OCI-LY7 (cell line): ENCODE data around the gene RPRD1B. TPM values are rescaled to one million over a fixed set of nuclear protein-coding genes. Genes with fewer than 3 reads are reported as not detected.

Source experiments
- BruUV-seq: library from RNA; stranded (reverse); fragments of 400-500 nt; replicated peaks from 2 replicates; lab custom pipeline; 2021; lab: Mats Ljungman, UMichigan
- CTCF ChIA-PET: fragments of 300-600 bp; sonication (Branson Sonifier 250); formaldehyde crosslinking; loops from one replicate; lab custom pipeline; 2022; ENCODE audit warnings: antibody characterized with exemption; ENCODE audit not compliant: unreplicated experiment; lab: Charles Lee
- POLR2A ChIA-PET: fragments of 300-600 bp; sonication (Branson Sonifier 250); formaldehyde crosslinking; loops from one replicate; lab custom pipeline; 2022; ENCODE audit warnings: antibody characterized with exemption; lab: Charles Lee
- DNase-seq: peaks from one replicate; pipeline ENCODE4 v3.0.0-alpha.2; 2015; ENCODE audit warnings: low spot score
- H2AFZ ChIP-seq: fragments of 200-600 bp; sonication (generic), shearing (Covaris generic); 2 replicates; pipeline ENCODE4 v1.6.1; 2014; ENCODE audit warnings: mild to moderate bottlenecking, antibody characterized with exemption, low read length, moderate library complexity
- H3K27ac ChIP-seq: fragments of 200-600 bp; sonication (generic); 2 replicates; pipeline ENCODE4 v1.5.1; 2014; ENCODE audit warnings: mixed run types, low read depth, mild to moderate bottlenecking, moderate library complexity, low read length, inconsistent platforms; ENCODE audit not compliant: poor library complexity, severe bottlenecking
- H3K36me3 ChIP-seq: fragments of 200-600 bp; sonication (generic); 2 replicates; pipeline ENCODE4 v1.6.1; 2014; ENCODE audit warnings: mild to moderate bottlenecking, antibody characterized with exemption, low read length, moderate library complexity, mixed read lengths; ENCODE audit not compliant: insufficient read depth
- H3K4me1 ChIP-seq: fragments of 200-600 bp; sonication (generic); 2 replicates; pipeline ENCODE4 v1.5.1; 2014; ENCODE audit warnings: mild to moderate bottlenecking, low read length; ENCODE audit not compliant: insufficient read depth, poor library complexity, severe bottlenecking
- H3K4me2 ChIP-seq: fragments of 200-600 bp; sonication (generic); 2 replicates; pipeline ENCODE4 v1.6.1; 2014; ENCODE audit warnings: mild to moderate bottlenecking, low read length
- H3K4me3 ChIP-seq: fragments of 200-600 bp; sonication (generic); 2 replicates; pipeline ENCODE4 v1.5.1; 2014; ENCODE audit warnings: mild to moderate bottlenecking, low read depth, low read length; ENCODE audit not compliant: poor library complexity, severe bottlenecking
- H3K79me2 ChIP-seq: fragments of 200-600 bp; sonication (generic); 2 replicates; pipeline ENCODE4 v1.6.1; 2016; ENCODE audit warnings: low read depth, mild to moderate bottlenecking, low read length, moderate library complexity, mixed read lengths; ENCODE audit not compliant: insufficient read depth
- H3K9me2 ChIP-seq: fragments of 200-600 bp; sonication (generic); 2 replicates; pipeline ENCODE4 v1.6.1; 2016; ENCODE audit warnings: mild to moderate bottlenecking, low read length, mixed read lengths; ENCODE audit not compliant: insufficient read depth
- H3K9me3 ChIP-seq: fragments of 200-600 bp; sonication (generic); 2 replicates; pipeline ENCODE4 v1.6.1; 2014; ENCODE audit warnings: mild to moderate bottlenecking, mixed run types, low read length, mixed read lengths
- H4K20me1 ChIP-seq: fragments of 200-600 bp; sonication (generic); 2 replicates; pipeline ENCODE4 v1.6.1; 2014; ENCODE audit warnings: mild to moderate bottlenecking, antibody characterized with exemption, low read length, moderate library complexity, mixed read lengths; ENCODE audit not compliant: insufficient read depth
- EZH2phosphoT487 ChIP-seq: fragments of 200-600 bp; sonication (generic); IDR thresholded peaks from 2 replicates; pipeline ENCODE4 v1.6.1; 2018; ENCODE audit warnings: low read depth, borderline replicate concordance, mild to moderate bottlenecking, mixed run types, antibody characterized with exemption, low read length, moderate library complexity, mixed read lengths
- intact Hi-C: fragments of 100-400 bp; cut with micrococcal nuclease; formaldehyde crosslinking; loops from one replicate; pipeline ENCODE4 v1.10.0; 2022; ENCODE audit not compliant: unreplicated experiment
- total RNA-seq, 2 experiments: library from RNA; depleted of rRNA in 1 of 2; stranded (reverse); fragments of >200 nt in 1 of 2; shearing (Covaris generic) in 1 of 2; gene quantifications; 2 replicates each; pipeline ENCODE4 v1.2.3, GENCODE V29; 2014 to 2022
- TF ChIP-seq, protein P1 (sequence below): fragments of 200-600 bp; sonication (generic); conservative IDR thresholded peaks from 2 replicates; pipeline ENCODE4 v1.5.1; 2014; ENCODE audit warnings: mild to moderate bottlenecking, antibody characterized with exemption, low read length, moderate library complexity, mixed read lengths

RPRD1B gene
- total RNA-seq, 2 experiments from 2014 or later: 45.6 to 67.9 TPM

GRCh38 chr20:38062890-38063289 lies 29.3 kb downstream of the RPRD1B start:
- H3K9me3 ChIP-seq: no peaks in the 10 kb centered on the region
- no peaks in the 10 kb centered on the region for H4K20me1 ChIP-seq
- BruUV-seq: no TSS peak
- no peak for DNase-seq
- ChIA-PET CTCF (no interaction called here), POLR2A (no interaction called here)
- H3K36me3 ChIP-seq: peaks cover 100% of the 10 kb centered on the region
- no peak overlapping the region for H3K4me3 ChIP-seq
- H3K27ac ChIP-seq: no peak overlapping the region
- no peak overlapping the region for H3K4me2 ChIP-seq
- intact Hi-C loops: no loop called here
- TF ChIP-seq, protein P1, sequence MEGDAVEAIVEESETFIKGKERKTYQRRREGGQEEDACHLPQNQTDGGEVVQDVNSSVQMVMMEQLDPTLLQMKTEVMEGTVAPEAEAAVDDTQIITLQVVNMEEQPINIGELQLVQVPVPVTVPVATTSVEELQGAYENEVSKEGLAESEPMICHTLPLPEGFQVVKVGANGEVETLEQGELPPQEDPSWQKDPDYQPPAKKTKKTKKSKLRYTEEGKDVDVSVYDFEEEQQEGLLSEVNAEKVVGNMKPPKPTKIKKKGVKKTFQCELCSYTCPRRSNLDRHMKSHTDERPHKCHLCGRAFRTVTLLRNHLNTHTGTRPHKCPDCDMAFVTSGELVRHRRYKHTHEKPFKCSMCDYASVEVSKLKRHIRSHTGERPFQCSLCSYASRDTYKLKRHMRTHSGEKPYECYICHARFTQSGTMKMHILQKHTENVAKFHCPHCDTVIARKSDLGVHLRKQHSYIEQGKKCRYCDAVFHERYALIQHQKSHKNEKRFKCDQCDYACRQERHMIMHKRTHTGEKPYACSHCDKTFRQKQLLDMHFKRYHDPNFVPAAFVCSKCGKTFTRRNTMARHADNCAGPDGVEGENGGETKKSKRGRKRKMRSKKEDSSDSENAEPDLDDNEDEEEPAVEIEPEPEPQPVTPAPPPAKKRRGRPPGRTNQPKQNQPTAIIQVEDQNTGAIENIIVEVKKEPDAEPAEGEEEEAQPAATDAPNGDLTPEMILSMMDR: no peak
- no peak for TF ChIP-seq EZH2phosphoT487
- H3K9me2 ChIP-seq: no peaks in the 10 kb centered on the region
- H2AFZ ChIP-seq: no peak overlapping the region
- no peaks in the 10 kb centered on the region for H3K79me2 ChIP-seq
- H3K4me1 ChIP-seq: no peaks in the 10 kb centered on the region

- Histone ChIP-seq H3K79me2 (no peaks in the 10 kb centered on the region), H3K9me3 (no peaks in the 10 kb centered on the region), H2AFZ (no peak overlapping the region), H3K36me3 (peaks cover 100% of the 10 kb centered on the region), H3K27ac (no peak overlapping the region), H4K20me1 (no peaks in the 10 kb centered on the region), H3K9me2 (no peaks in the 10 kb centered on the region), H3K4me3 (no peak overlapping the region), H3K4me2 (no peak overlapping the region), H3K4me1 (no peaks in the 10 kb centered on the region)
- TF ChIP-seq, protein P1: no peak
- TF ChIP-seq EZH2phosphoT487: no peak
- intact Hi-C loops: no loop called here
- ChIA-PET POLR2A (interaction anchor here (0.6 kb wide), 1 partner anchor 472 kb away, joined by 4 read pairs; no protein-coding TSS in a partner anchor), CTCF (no interaction called here)
- DNase-seq: no peak
- BruUV-seq: no TSS peak
These were observed 30.5 kb downstream of the RPRD1B start for GRCh38 chr20:38063911-38064530.

DNA sequence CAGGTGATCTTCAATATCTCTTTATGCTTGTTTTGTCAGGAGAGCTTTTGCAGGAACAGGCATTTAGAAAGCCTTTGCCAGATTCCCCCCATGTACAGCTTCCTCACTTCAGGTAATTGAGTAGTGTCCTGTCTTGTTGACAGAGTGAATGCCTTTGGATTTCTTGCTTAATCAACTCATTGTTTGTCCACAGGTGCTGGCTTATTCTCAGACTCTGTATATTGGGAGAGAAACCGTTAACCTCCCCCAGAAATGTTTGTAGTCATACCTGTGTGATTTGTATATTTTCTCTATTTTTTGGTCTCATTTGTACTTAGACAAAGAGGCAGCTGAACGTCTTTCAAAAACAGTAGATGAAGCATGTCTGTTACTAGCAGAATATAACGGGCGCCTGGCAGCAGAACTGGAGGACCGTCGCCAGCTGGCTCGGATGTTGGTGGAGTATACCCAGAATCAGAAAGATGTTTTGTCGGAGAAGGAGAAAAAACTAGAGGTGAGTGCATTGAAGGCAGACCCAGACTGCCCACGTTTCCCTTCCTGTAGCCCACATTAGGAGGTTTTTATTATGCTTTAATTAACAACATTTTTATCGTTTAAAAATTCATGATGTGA lies 32.3 kb downstream of the RPRD1B start:
- Histone ChIP-seq H3K36me3 (peaks cover 100% of the 10 kb centered on the region), H4K20me1 (no peaks in the 10 kb centered on the region), H3K9me3 (no peaks in the 10 kb centered on the region), H3K27ac (no peak overlapping the region), H2AFZ (no peak overlapping the region), H3K4me3 (no peak overlapping the region), H3K79me2 (no peaks in the 10 kb centered on the region), H3K9me2 (no peaks in the 10 kb centered on the region), H3K4me1 (no peaks in the 10 kb centered on the region), H3K4me2 (no peak overlapping the region)
- ChIA-PET POLR2A (no interaction called here), CTCF (no interaction called here)
- intact Hi-C loops: no loop called here
- TF ChIP-seq EZH2phosphoT487: no peak
- TF ChIP-seq, protein P1: no peak
- no peak for DNase-seq
- BruUV-seq: no TSS peak
